Trophoblast cell (in vitro differentiated cells and primary cell): ENCODE data around the gene SEC22A.
"Not testable (repeated sequence)": the region's sequence is repeated elsewhere in the genome, so short reads cannot be mapped to it uniquely, and the experiment has no call there.

Experiments used
- DNase-seq, 2 donors: peaks; one replicate each; pipeline ENCODE4 v3.0.0-alpha.2; 2016
- H2AFZ ChIP-seq: 2 replicates; pipeline ENCODE4 v1.6.1; 2013; ENCODE audit warnings: low read length, moderate library complexity, mild to moderate bottlenecking; ENCODE audit not compliant: insufficient read depth, poor library complexity
- H2AK5ac ChIP-seq: 2 replicates; pipeline ENCODE4 v1.6.1; 2013; ENCODE audit warnings: mild to moderate bottlenecking, low read length
- H2BK120ac ChIP-seq: 2 replicates; pipeline ENCODE4 v1.6.1; 2013; ENCODE audit warnings: low read length, mild to moderate bottlenecking, moderate library complexity; ENCODE audit not compliant: insufficient read depth, poor library complexity
- H2BK12ac ChIP-seq: 2 replicates; pipeline ENCODE4 v1.6.1; 2013; ENCODE audit warnings: mild to moderate bottlenecking, low read length, moderate library complexity
- H2BK5ac ChIP-seq: 2 replicates; pipeline ENCODE4 v1.6.1; 2013; ENCODE audit warnings: low read length, low read depth, moderate library complexity, mild to moderate bottlenecking; ENCODE audit not compliant: poor library complexity
- H3K14ac ChIP-seq: 2 replicates; pipeline ENCODE4 v1.6.1; 2013; ENCODE audit warnings: mild to moderate bottlenecking, low read length
- H3K18ac ChIP-seq: 2 replicates; pipeline ENCODE4 v1.6.1; 2013; ENCODE audit warnings: mild to moderate bottlenecking, low read length
- H3K23ac ChIP-seq: 2 replicates; pipeline ENCODE4 v1.6.1; 2013; ENCODE audit warnings: low read length
- H3K27ac ChIP-seq: 2 replicates; pipeline ENCODE4 v1.5.1; 2013; ENCODE audit warnings: low read depth, mild to moderate bottlenecking, inconsistent platforms, low read length, moderate library complexity
- H3K27me3 ChIP-seq: 2 replicates; pipeline ENCODE4 v1.6.1; 2013; ENCODE audit warnings: inconsistent platforms, mild to moderate bottlenecking, low read length, moderate library complexity; ENCODE audit not compliant: insufficient read depth
- H3K36me3 ChIP-seq, 2 experiments: 1 replicate in 1 of 2; 2 replicates in 1 of 2; pipeline ENCODE4 v1.6.1; 2013; ENCODE audit warnings: low read length in 2 of 2, mild to moderate bottlenecking in 2 of 2, moderate library complexity in 1 of 2; ENCODE audit not compliant: insufficient read depth in 2 of 2, control insufficient read depth in 1 of 2
- H3K4ac ChIP-seq: 2 replicates; pipeline ENCODE4 v1.6.1; 2013; ENCODE audit warnings: low read depth, mild to moderate bottlenecking, low read length, moderate library complexity
- H3K4me1 ChIP-seq, 2 experiments: 1 replicate in 1 of 2; 2 replicates in 1 of 2; pipeline ENCODE4 v1.6.1; 2013; ENCODE audit warnings: low read length in 2 of 2, mild to moderate bottlenecking in 2 of 2, moderate library complexity in 1 of 2; ENCODE audit not compliant: insufficient read depth in 2 of 2, control insufficient read depth in 1 of 2
- H3K4me2 ChIP-seq: 2 replicates; pipeline ENCODE4 v1.6.1; 2013; ENCODE audit warnings: inconsistent platforms, mild to moderate bottlenecking, low read length, moderate library complexity
- H3K4me3 ChIP-seq: 2 replicates; pipeline ENCODE4 v1.5.1; 2013; ENCODE audit warnings: mild to moderate bottlenecking, low read depth, low read length, inconsistent platforms
- H3K79me1 ChIP-seq: one replicate; pipeline ENCODE4 v1.6.1; 2013; ENCODE audit warnings: low read length
- H3K79me2 ChIP-seq: 2 replicates; pipeline ENCODE4 v1.6.1; 2013; ENCODE audit warnings: low read length, mild to moderate bottlenecking; ENCODE audit not compliant: control insufficient read depth, insufficient read depth, poor library complexity
- H3K9ac ChIP-seq: 2 replicates; pipeline ENCODE4 v1.6.1; 2013; ENCODE audit warnings: mild to moderate bottlenecking, low read length
- H3K9me3 ChIP-seq: 2 replicates; pipeline ENCODE4 v1.6.1; 2013; ENCODE audit warnings: low read depth, mild to moderate bottlenecking, control low read depth, inconsistent platforms, low read length; ENCODE audit not compliant: insufficient read depth
- H4K12ac ChIP-seq: 2 replicates; pipeline ENCODE4 v1.6.1; 2013; ENCODE audit warnings: low read depth, mild to moderate bottlenecking, low read length, moderate library complexity
- H4K8ac ChIP-seq: 2 replicates; pipeline ENCODE4 v1.6.1; 2013; ENCODE audit warnings: low read depth, mild to moderate bottlenecking, low read length, moderate library complexity
- H4K91ac ChIP-seq: one replicate; pipeline ENCODE4 v1.6.1; 2013; ENCODE audit warnings: low read depth, mild to moderate bottlenecking, low read length, moderate library complexity
- WGBS: extraction: QIAGEN DNeasy Blood & Tissue Kit; methylation state at CpG from one replicate; pipeline ENCODE4 v1.1.7; 2013; ENCODE audit warnings: missing lambda C conversion rate; ENCODE audit not compliant: insufficient read length, insufficient coverage; ENCODE audit errors: extremely low coverage; 5-methylcytosine and 5-hydroxymethylcytosine counted together

Gene SEC22A

DNA sequence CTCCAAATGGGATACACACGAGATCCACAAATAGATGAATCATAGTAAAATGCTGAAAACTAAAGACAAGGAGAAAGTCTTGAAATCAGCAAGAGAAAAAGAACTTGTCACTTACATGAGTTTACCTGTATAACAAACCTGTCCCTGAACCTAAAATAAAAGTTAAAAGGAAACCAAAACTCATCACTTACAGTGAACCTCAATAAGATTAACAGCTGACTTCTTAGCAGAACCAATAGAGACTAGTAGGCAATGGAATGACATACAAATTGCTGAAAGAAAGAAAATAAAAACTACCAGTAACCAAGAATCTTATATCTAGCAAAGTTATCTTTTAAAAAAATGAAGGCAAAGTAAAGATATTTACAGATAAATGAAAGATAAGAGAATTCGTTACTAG, 27.4 kb downstream of the SEC22A start:
- Histone ChIP-seq H2AK5ac (no peak overlapping the region), H3K36me3 (no peaks in the 10 kb centered on the region), H3K79me2 (no peaks in the 10 kb centered on the region), H3K9me3 (peaks cover 1% of the 10 kb centered on the region), H3K18ac (no peak overlapping the region), H3K27me3 (no peaks in the 10 kb centered on the region), H3K4me2 (no peak overlapping the region), H2AFZ (no peak overlapping the region), H4K8ac (no peak overlapping the region), H2BK12ac (no peak overlapping the region), H2BK120ac (no peak overlapping the region), H2BK5ac (no peak overlapping the region), H3K23ac (no peak overlapping the region), H4K12ac (no peak overlapping the region), H3K14ac (no peak overlapping the region), H3K79me1 (no peaks in the 10 kb centered on the region), H3K9ac (no peak overlapping the region), H3K27ac (no peak overlapping the region), H3K4ac (no peak overlapping the region), H4K91ac (no peak overlapping the region), H3K4me1 (no peaks in the 10 kb centered on the region), H3K4me3 (no peak overlapping the region)
- DNase-seq = no peak
- WGBS = no CpG with 5 or more reads among the region's 2 CpGs

DNA sequence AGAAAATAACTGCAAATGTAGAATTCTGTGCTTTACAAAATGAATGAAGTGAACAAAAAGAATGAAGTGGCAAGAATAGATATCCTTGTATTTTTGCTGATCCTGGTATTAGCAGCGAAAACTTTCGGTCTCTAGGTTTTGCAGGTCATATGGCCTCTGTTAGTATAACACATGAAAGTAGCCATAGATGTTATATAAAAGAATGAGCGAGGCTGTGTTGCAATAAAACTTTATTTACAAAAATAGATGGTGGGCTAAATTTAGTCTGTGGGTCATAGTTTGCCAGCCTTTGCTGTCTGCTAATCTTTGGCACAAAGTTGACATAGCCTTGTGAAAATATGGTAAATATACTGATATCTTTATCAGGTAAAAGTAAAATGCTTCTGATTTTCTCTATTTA, 35.2 kb downstream of the SEC22A start:
- no peak overlapping the region for H3K9ac ChIP-seq
- no peak overlapping the region for H4K12ac ChIP-seq
- no peak for DNase-seq
- no peaks in the 10 kb centered on the region for H3K4me1 ChIP-seq
- H3K79me1 ChIP-seq = no peaks in the 10 kb centered on the region
- H3K4me3 ChIP-seq = no peak overlapping the region
- H2AFZ ChIP-seq = no peak overlapping the region
- no peak overlapping the region for H3K27ac ChIP-seq
- no peak overlapping the region for H2AK5ac ChIP-seq
- H3K27me3 ChIP-seq = no peaks in the 10 kb centered on the region
- H4K8ac ChIP-seq = no peak overlapping the region
- H3K79me2 ChIP-seq = no peaks in the 10 kb centered on the region
- no peak overlapping the region for H2BK12ac ChIP-seq
- H4K91ac ChIP-seq = no peak overlapping the region
- no peak overlapping the region for H2BK5ac ChIP-seq
- peaks cover 0 to 2% of the 10 kb centered on the region in 2 experiments for H3K36me3 ChIP-seq
- H3K4ac ChIP-seq = no peak overlapping the region
- H2BK120ac ChIP-seq = no peak overlapping the region
- H3K23ac ChIP-seq = no peak overlapping the region
- H3K9me3 ChIP-seq = no peaks in the 10 kb centered on the region
- WGBS = no CpG with 5 or more reads among the region's 3 CpGs
- no peak overlapping the region for H3K18ac ChIP-seq
- no peak overlapping the region for H3K14ac ChIP-seq
- no peak overlapping the region for H3K4me2 ChIP-seq

DNA sequence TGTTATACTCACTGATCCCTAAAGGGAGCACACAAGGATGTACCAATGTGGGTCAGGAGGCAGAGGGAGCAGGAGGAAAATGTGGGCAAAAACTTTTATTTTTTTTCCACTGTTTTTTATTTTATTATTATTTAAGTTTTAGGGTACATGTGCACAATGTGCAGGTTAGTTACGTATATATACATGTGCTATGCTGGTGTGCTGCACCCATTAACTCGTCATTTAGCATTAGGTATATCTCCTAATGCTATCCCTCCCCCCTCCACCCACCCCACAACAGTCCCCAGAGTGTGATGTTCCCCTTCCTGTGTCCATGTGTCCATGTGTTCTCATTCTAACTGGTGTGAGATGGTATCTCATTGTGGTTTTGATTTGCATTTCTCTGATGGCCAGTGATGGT, 37.4 kb downstream of the SEC22A start:
- not testable (repeated sequence) for H3K9me3 ChIP-seq, H3K36me3 ChIP-seq, H2BK5ac ChIP-seq, H3K27me3 ChIP-seq, H3K14ac ChIP-seq, H3K4me1 ChIP-seq, H3K23ac ChIP-seq, H2AFZ ChIP-seq, DNase-seq, H3K4ac ChIP-seq, H4K8ac ChIP-seq, H3K4me3 ChIP-seq, H3K79me2 ChIP-seq, H3K9ac ChIP-seq, H3K18ac ChIP-seq, H2BK12ac ChIP-seq, H2AK5ac ChIP-seq, H3K27ac ChIP-seq, H3K4me2 ChIP-seq, H4K91ac ChIP-seq, H4K12ac ChIP-seq, H3K79me1 ChIP-seq, H2BK120ac ChIP-seq
- WGBS = no CpG with 5 or more reads among the region's 2 CpGs

DNA sequence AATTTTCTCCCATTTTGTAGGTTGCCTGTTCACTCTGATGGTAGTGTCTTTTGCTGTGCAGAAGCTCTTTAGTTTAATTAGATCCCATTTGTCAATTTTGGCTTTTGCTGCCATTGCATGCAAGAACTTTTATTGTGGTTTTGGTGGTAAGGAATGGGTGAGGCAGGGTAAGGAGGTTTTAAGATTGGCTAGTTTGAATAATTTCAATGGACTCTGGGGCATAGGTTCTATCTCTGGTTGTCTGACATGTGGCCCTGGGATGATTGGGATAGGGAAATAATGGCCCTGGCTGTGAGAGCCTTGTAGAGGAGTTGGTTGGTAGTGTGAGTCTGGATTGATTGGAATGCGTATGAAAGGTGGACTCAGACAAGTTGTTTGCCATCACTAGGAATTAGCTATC, 38.0 kb downstream of the SEC22A start:
- H3K4me1 ChIP-seq = no peaks in the 10 kb centered on the region
- H4K91ac ChIP-seq = no peak overlapping the region
- H3K9ac ChIP-seq = no peak overlapping the region
- H3K23ac ChIP-seq = no peak overlapping the region
- no peak overlapping the region for H3K27ac ChIP-seq
- H3K4me2 ChIP-seq = no peak overlapping the region
- no peak overlapping the region for H3K4me3 ChIP-seq
- no peak overlapping the region for H2BK120ac ChIP-seq
- no CpG with 5 or more reads among the region's 1 CpG for WGBS
- no peaks in the 10 kb centered on the region for H3K79me1 ChIP-seq
- H4K12ac ChIP-seq = no peak overlapping the region
- H3K14ac ChIP-seq = no peak overlapping the region
- H3K9me3 ChIP-seq = no peaks in the 10 kb centered on the region
- H3K79me2 ChIP-seq = no peaks in the 10 kb centered on the region
- no peak for DNase-seq
- no peak overlapping the region for H2BK5ac ChIP-seq
- no peaks in the 10 kb centered on the region for H3K36me3 ChIP-seq
- no peak overlapping the region for H2BK12ac ChIP-seq
- H2AFZ ChIP-seq = no peak overlapping the region
- H2AK5ac ChIP-seq = no peak overlapping the region
- no peaks in the 10 kb centered on the region for H3K27me3 ChIP-seq
- H4K8ac ChIP-seq = no peak overlapping the region
- H3K4ac ChIP-seq = no peak overlapping the region
- no peak overlapping the region for H3K18ac ChIP-seq
